ENCODE data around the gene RAB13. TPM values are rescaled to one million over a fixed set of nuclear protein-coding genes. Genes with fewer than 3 reads are reported as not detected.
A peak's percentile ranks its signal among the peaks of the same experiment; 100 is the strongest.

Gene RAB13
- total RNA-seq, 1 experiment from 2014 or later = 73.6 TPM

DNA sequence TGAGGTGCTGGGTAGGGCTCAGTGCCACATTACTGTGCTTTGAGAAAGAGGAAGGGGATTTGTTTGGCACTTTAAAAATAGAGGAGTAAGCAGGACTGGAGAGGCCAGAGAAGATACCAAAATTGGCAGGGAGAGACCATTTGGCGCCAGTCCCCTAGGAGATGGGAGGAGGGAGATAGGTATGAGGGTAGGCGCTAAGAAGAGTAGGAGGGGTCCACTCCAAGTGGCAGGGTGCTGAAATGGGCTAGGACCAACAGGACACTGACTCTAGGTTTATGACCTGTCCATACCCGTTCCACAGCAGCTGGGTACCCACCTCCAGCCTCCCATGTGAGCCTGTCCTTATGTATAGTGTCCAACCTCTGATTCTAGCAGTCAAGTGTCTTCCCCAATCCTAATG is 26.7 kb downstream of the RAB13 start:
- H4K20me1 ChIP-seq (ENCODE audit: insufficient read depth) = peaks cover 23% of the 10 kb centered on the region
- H3K4me1 ChIP-seq (replicated peaks; ENCODE audit: insufficient read depth) = peaks cover 30% of the 10 kb centered on the region
- H3F3A ChIP-seq (ENCODE audit: insufficient read depth, low read depth) = peaks cover 46% of the 10 kb centered on the region
- no peaks in the 10 kb centered on the region for H3K9me3 ChIP-seq (ENCODE audit: insufficient read depth, low read depth)
- H3K27ac ChIP-seq = no peak overlapping the region
- ChIA-PET POLR2A (ENCODE audit: unreplicated experiment) (interaction anchor here (0.6 kb wide), 1 partner anchor 194 kb away, joined by 5 read pairs; no protein-coding TSS in a partner anchor), CTCF (no interaction called here)
- BruUV-seq (replicated peaks) = no TSS peak
- H3K9me2 ChIP-seq (ENCODE audit: insufficient read depth) = no peaks in the 10 kb centered on the region
- no peak overlapping the region for H2AFZ ChIP-seq
- peaks cover 64% of the 10 kb centered on the region for H3K79me2 ChIP-seq (ENCODE audit: low read depth)
- DNase-seq = no peak
- no peak overlapping the region for H3K4me3 ChIP-seq
- no peaks in the 10 kb centered on the region for H3K36me3 ChIP-seq (ENCODE audit: low read depth)
- H3K27me3 ChIP-seq (ENCODE audit: insufficient read depth, low read depth) = no peaks in the 10 kb centered on the region
- peak overlapping the region; percentile 42; the same call in 1 of the 2 replicates for H3K4me2 ChIP-seq
- no peak for TF ChIP-seq EZH2 (IDR thresholded peaks at IDR 0.05; ENCODE audit: low read depth)
- TF ChIP-seq, protein P1, sequence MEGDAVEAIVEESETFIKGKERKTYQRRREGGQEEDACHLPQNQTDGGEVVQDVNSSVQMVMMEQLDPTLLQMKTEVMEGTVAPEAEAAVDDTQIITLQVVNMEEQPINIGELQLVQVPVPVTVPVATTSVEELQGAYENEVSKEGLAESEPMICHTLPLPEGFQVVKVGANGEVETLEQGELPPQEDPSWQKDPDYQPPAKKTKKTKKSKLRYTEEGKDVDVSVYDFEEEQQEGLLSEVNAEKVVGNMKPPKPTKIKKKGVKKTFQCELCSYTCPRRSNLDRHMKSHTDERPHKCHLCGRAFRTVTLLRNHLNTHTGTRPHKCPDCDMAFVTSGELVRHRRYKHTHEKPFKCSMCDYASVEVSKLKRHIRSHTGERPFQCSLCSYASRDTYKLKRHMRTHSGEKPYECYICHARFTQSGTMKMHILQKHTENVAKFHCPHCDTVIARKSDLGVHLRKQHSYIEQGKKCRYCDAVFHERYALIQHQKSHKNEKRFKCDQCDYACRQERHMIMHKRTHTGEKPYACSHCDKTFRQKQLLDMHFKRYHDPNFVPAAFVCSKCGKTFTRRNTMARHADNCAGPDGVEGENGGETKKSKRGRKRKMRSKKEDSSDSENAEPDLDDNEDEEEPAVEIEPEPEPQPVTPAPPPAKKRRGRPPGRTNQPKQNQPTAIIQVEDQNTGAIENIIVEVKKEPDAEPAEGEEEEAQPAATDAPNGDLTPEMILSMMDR (conservative IDR thresholded peaks at IDR 0.05) = no peak
- intact Hi-C loops (cut with micrococcal nuclease; ENCODE audit: unreplicated experiment) = no loop called here

- POLR2A ChIA-PET (ENCODE audit: unreplicated experiment) = interaction anchor here (0.6 to 0.8 kb wide), 3 partner anchors 19 to 1015 kb away, joined by 4 to 6 read pairs (median 5); partner anchors contain the start of gene JTB
- no peak overlapping the region for H2AFZ ChIP-seq
Observed at GRCh38 chr1:153958961-153959260, 27.2 kb downstream of the RAB13 start.

GRCh38 chr1:153958111-153958960 is 27.8 kb downstream of the RAB13 start, which contains the start of gene CRTC2:
TSS of gene CRTC2 (minus strand) at chr1:153958612. CDS start at chr1:153958497, 115 bp downstream.
- Histone ChIP-seq H3K9me3 (ENCODE audit: insufficient read depth, low read depth) (no peaks in the 10 kb centered on the region), H3F3A (ENCODE audit: insufficient read depth, low read depth) (peaks cover 36% of the 10 kb centered on the region), H3K36me3 (ENCODE audit: low read depth) (peaks cover 4% of the 10 kb centered on the region; the same call in 1 of the 2 replicates), H3K4me1 (replicated peaks; ENCODE audit: insufficient read depth) (peaks cover 29% of the 10 kb centered on the region), H3K27me3 (ENCODE audit: insufficient read depth, low read depth) (no peaks in the 10 kb centered on the region), H3K9me2 (ENCODE audit: insufficient read depth) (no peaks in the 10 kb centered on the region), H3K27ac (peak within 1 kb of the TSS; percentile 28), H3K4me3 (peak within 1 kb of the TSS; percentile 67), H4K20me1 (ENCODE audit: insufficient read depth) (peaks cover 28% of the 10 kb centered on the region), H3K79me2 (ENCODE audit: low read depth) (peaks cover 75% of the 10 kb centered on the region), H3K4me2 (peak within 1 kb of the TSS; percentile 87), H2AFZ (peak within 1 kb of the TSS; percentile 84)
- no TSS peak for BruUV-seq (replicated peaks)
- no peak for TF ChIP-seq EZH2 (IDR thresholded peaks at IDR 0.05; ENCODE audit: low read depth)
- TF ChIP-seq, protein P1 (conservative IDR thresholded peaks at IDR 0.05) = no peak
- ChIA-PET POLR2A (ENCODE audit: unreplicated experiment) (interaction anchor here (0.6 to 0.8 kb wide), 4 partner anchors 19 to 1015 kb away, joined by 3 to 6 read pairs (median 4); partner anchors contain the start of gene JTB), CTCF (interaction anchor here (1.7 kb wide), 1 partner anchor 11 kb away, joined by 4 read pairs; the partner anchor contains the start of gene DENND4B)
- intact Hi-C loops (cut with micrococcal nuclease; ENCODE audit: unreplicated experiment) = loop anchor here (1.0 kb wide), 1 partner anchor 35 kb away; no protein-coding TSS in a partner anchor
- DNase-seq = peak; percentile 94 to 96

More at GRCh38 chr1:153958961-153959260, 27.2 kb downstream of the RAB13 start:
- no TSS peak for BruUV-seq (replicated peaks)
- H3F3A ChIP-seq (ENCODE audit: insufficient read depth, low read depth) = peaks cover 40% of the 10 kb centered on the region
- no peaks in the 10 kb centered on the region for H3K27me3 ChIP-seq (ENCODE audit: insufficient read depth, low read depth)
- no peak overlapping the region; the same call in 1 of the 2 replicates for H3K4me3 ChIP-seq
- H3K36me3 ChIP-seq (ENCODE audit: low read depth) = peaks cover 4% of the 10 kb centered on the region; the same call in 1 of the 2 replicates
- H3K27ac ChIP-seq = no peak overlapping the region
- no peaks in the 10 kb centered on the region for H3K9me3 ChIP-seq (ENCODE audit: insufficient read depth, low read depth)
- peak overlapping the region; percentile 42 for H3K4me2 ChIP-seq
- intact Hi-C loops (cut with micrococcal nuclease; ENCODE audit: unreplicated experiment) = loop anchor here (1.0 kb wide), 1 partner anchor 36 kb away; no protein-coding TSS in a partner anchor
- peaks cover 70% of the 10 kb centered on the region for H3K79me2 ChIP-seq (ENCODE audit: low read depth)
- H4K20me1 ChIP-seq (ENCODE audit: insufficient read depth) = peaks cover 26% of the 10 kb centered on the region
- no peak for DNase-seq
- H3K4me1 ChIP-seq (replicated peaks; ENCODE audit: insufficient read depth) = peaks cover 29% of the 10 kb centered on the region
- CTCF ChIA-PET = no interaction called here
- TF ChIP-seq, protein P1 (conservative IDR thresholded peaks at IDR 0.05) = no peak
- TF ChIP-seq EZH2 (IDR thresholded peaks at IDR 0.05; ENCODE audit: low read depth) = no peak
- no peaks in the 10 kb centered on the region for H3K9me2 ChIP-seq (ENCODE audit: insufficient read depth)
